Keratinocyte (primary cell): Measurements from ENCODE around the gene PIK3CB.

ENCODE experiments used
- CTCF ChIP-seq, 3 experiments: IDR thresholded peaks in 1 of 3; conservative IDR thresholded peaks in 1 of 3; optimal IDR thresholded peaks in 1 of 3; 2 replicates in 2 of 3; 3 replicates in 1 of 3; pipeline versions ENCODE3 to v1.5.1; 2011; ENCODE audit warnings: low read length in 3 of 3, mild to moderate bottlenecking in 3 of 3, moderate library complexity in 2 of 3, control low read depth in 1 of 3, inconsistent platforms in 1 of 3; ENCODE audit not compliant: insufficient read depth in 2 of 3; ENCODE audit errors: extremely low read depth in 1 of 3
- EZH2 ChIP-seq: IDR thresholded peaks from one replicate; pipeline ENCODE4 v1.6.1; 2012; ENCODE audit warnings: inconsistent platforms, mild to moderate bottlenecking, low read length, moderate library complexity

DNA sequence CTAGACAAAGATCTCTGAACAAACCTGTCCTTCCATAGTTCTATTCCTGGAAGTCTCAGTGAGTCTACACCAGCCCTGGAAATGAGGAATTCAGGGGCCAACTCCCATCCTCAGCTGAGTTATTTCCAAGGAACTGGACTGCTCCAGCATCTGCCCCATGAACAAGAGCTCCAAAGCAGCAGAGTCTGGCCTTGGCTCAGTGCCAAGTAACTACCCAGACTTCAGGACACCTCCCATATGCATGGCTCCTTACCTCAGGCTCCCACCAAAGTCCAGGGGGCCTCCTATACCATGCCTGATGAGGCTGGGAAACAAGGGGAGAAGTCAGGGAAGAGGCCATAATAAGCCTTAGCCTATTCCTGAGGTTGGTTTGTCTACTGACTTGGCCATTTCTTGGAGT lies 181.2 kb downstream of the PIK3CB start:
- TF ChIP-seq CTCF (optimal IDR thresholded peaks at IDR 0.05 in 1 of 3, IDR thresholded peaks at IDR 0.05 in 1 of 3, conservative IDR thresholded peaks at IDR 0.05 in 1 of 3; ENCODE audit: extremely low read depth in 1 of 3, insufficient read depth in 2 of 3, low read length in 3 of 3) (no peak), EZH2 (no peak)
